HG03457 (cell line): Measurements from ENCODE around the gene SDHAF1.

Experiments
- ATAC-seq: cut with Tn5 transposase; IDR thresholded peaks from one replicate; pipeline ENCODE4 v1.9.1; 2021; ENCODE audit warnings: moderate number of reproducible peaks; ENCODE audit not compliant: unreplicated experiment

Gene SDHAF1

GRCh38 chr19:35986664-35987570, 8.1 kb upstream of the SDHAF1 start:
- ATAC-seq: no peak

DNA sequence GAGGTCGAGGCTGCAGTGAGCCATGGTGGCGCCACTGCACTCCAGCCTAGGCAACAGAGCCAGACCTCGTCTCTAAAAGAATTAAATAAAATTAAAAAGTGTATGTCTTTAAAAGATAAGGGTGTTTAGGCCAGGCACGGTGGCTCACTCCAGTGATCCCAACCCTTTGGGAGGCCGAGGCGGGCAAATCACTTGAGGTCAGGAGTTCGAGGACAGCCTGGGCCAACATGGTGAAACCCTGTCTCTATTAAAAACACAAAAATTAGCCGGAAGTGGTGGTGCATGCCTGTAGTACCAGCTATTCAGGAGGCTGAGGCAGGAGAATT, 7.5 kb upstream of the SDHAF1 start:
- no peak for ATAC-seq

DNA sequence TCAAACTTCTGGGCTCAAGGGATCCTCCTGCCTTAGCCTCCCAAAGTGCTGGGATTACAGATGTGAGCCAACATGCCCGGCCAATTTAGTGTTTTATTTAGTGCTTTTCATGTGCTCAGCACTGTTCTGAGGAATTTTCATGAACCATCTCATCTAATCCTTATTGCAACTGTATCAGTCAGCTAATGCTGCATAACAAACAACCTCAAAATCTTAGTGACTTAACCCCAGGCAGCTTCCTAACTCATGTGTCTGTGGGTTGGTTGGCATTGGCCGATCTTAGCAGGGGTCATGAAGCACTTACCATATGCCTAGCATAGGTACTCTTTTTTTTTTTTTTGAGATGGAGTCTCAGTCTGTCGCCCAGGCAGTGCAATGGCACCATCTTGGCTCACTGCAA, 6.2 kb upstream of the SDHAF1 start:
- ATAC-seq: no peak

GRCh38 chr19:35990156-35990555, 4.8 kb upstream of the SDHAF1 start:
- ATAC-seq: no peak

DNA sequence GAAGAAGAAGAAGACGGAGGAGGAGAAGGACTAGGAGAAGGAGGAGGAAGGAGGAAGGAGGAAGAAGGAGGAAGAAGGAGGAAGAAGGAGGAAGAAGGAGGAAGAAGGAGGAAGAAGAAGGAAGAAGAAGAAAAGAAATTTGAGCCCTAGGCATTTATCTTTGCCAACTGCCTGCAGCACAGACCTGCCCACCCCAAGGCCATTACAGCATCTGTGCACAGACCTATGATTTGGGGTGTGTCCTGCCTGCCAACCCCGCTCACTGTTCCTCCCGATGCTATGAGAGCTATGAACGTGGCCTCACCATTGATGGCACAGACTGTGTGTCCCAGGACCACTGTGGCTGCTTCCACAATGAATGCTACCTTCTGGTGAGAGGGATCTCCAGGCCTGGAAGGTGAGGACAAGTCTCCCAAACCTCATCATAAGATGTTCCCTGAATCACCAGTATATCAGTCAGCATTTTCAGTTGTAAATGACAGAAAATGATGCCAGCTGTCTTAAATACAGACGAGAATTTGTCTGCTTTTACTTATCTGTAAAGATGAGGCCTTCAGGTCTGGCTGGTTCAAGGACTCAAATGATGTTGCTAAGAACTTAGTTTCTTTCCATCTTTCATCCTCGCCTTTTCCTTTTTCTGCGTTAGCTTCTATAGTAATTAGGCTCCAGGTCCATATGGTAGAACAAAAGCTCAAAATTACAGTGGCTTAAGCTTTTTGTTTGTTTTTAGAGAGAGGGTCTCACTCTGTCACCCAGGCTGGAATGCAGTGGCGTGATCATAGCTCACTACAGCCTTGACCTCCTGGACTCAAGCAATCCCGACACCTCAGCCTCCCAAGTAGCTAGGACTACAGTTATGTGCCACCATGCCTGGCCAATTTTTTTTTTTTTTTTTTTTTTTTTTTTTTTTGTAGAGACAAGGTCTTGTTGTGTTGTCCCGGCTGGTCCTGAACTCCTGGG, 3.9 kb upstream of the SDHAF1 start:
- ATAC-seq: no peak

- no peak for ATAC-seq
Measured at GRCh38 chr19:35991731-35992450, 3.1 kb upstream of the SDHAF1 start.

- ATAC-seq: no peak
Measured at GRCh38 chr19:35992907-35993765, 1.9 kb upstream of the SDHAF1 start.

GRCh38 chr19:35993923-35994598, 927 bp upstream of the SDHAF1 start:
- ATAC-seq: no peak

- ATAC-seq: no peak
Measured at GRCh38 chr19:35996777-35997176, 1.8 kb downstream of the SDHAF1 start.

GRCh38 chr19:36001605-36002004, 6.6 kb downstream of the SDHAF1 start:
- no peak for ATAC-seq

GRCh38 chr19:36003284-36003683, 8.3 kb downstream of the SDHAF1 start:
- ATAC-seq: no peak

- no peak for ATAC-seq
Measured at GRCh38 chr19:36006955-36007354, 12.0 kb downstream of the SDHAF1 start.

DNA sequence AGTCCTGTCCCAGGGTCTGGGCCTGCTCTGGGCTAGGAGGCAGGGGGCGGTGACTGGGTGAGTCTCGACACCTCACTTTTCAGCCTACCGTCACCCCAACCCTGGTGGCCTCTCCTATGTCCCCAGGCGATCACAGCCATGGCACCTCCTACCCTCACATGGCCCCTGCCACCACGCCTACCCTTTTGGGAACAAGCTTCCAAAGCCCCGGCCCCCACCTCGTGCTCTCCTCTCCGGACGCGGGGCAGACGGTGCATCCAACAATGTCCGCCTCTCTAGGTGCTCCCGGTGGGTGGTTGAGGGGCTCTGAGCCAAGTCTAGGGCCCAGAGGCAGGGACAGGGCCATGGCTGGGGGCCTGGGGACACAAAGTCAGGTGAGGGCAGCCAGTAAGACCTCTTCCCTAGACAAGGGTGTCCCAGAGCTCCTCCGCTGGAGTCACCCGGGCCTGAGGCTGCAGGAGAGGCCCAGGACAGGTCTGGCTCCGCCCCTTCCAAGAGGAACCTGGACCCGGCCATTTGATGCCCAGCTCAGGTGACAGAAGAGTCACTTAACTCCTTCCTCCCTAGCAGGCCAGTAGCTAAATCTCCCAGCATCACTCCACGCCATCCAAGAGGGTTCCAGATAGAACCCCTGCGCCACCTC, 13.5 kb downstream of the SDHAF1 start, which contains the start of gene SYNE4:
TSS of gene SYNE4 (minus strand) at position 478 of the 643 bp plus-strand sequence. CDS start at position 346, 132 bp downstream.
- no peak for ATAC-seq

DNA sequence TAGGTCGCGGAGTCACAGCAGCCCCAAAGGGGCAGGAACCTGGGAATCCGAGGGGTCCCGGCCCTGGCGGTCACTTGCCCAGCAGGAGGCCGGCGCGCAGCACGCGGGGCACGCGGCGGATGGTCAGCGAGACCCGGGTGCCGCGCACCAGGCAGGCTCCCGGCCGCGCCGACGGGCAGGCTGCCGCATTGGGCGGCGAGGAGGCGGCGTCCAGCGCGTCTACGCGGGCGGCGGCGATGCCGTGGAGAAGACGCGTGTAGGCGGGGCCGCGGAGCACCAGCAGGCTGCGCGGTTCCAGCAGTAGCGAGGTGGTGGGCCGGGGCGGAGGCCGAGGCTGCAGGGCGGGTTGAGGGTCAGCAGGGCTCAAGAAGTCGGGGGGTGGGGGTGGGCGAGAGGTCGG, 14.2 kb downstream of the SDHAF1 start:
- no peak for ATAC-seq

DNA sequence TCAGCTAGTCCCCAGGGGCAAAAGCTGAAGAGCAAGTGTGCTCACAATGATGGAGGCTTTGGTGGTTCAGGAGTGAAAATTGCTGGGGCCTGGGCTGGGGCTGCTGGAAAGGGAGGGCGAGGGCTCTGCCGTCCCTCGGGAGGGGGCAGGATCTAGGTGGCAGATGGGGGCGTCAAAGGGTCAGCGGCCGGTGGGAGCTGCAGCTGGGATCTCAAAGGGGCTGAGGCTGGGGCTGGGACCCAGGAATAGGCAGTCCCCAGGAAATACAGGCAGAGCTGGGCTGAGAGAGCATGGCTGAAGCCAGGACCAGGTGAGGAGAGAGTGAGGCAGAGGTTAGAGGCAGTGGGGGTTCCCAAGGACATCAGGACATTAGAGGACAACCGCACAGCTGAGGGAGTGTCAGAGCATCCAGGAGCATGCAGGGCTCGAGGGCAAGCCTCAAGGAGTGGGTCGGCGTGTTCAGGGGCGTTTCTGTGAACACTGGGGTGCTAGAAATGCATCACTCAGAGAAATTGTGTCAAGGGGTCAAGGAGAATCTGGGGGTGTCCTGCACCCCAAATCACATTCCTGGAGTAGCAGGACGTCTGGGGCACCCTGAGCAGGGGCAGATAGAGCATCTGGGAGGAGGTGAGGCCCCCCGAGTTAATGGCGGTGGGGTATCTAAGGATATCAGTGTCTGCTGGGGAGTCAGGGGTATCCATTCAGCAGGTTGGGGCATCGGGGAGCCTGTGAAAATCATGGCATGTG, 14.8 kb downstream of the SDHAF1 start:
- no peak for ATAC-seq

DNA sequence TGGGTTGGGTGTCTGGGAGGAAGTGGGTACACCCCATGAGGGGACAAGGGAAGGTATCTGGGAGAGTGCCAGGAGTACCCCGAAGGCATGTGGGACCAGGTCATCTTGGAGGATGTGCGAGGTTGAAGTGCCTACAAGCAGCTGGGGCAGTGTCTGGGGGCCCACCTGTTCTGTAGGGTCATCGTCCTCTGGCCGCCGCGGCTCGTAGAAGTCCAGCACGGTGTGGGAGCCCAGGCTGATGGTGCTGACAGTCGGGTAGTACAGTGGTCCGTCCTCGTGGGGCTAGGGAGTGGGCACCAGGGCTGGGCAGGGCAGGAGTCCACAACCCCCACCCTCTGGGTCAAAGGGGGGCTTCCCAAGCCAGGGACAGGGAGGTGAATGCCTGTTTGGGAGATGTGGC, 15.4 kb downstream of the SDHAF1 start:
- no peak for ATAC-seq

DNA sequence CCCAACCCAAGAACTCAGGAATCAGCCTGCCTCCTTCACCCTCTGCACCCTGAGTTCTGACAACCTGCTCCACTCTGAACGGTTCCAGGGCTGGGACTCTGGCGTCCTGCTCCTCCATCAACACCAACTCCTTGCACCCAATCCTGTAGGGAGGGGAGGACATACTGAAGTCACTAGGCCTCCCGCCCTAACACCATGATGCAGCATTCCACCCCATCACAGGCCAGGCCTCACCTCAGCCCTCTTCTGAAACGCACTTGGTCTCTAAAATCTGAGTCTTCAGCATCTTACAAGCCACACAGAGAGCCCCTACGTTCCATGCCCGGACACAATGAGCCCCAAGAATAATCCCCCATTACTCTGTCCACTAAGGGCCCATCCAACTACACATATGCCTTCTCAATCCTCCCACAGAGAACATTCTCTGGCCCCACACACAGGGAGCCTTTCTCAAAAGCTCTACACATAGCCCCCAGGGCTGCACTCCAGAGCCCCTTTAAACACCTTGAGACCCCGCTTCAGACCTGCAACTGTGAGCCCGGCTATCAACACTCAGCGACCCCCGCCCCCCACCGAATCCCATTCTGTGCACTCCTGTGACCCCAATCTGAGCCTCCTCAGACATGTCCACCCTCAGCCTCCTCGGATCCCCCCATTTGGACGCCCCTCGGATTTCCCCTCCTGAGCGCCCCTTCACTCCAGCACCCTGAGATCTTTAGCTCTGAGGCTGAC, 18.5 kb downstream of the SDHAF1 start:
- ATAC-seq: no peak
